ENCODE data around the gene SERPINA6. TPM values are rescaled to one million over a fixed set of nuclear protein-coding genes. Genes with fewer than 3 reads are reported as not detected.

Gene SERPINA6
- total RNA-seq, 3 donors from 2014 or later: 1.2 to 12.5 TPM; not detected in 1

- Histone ChIP-seq H3K27me3 (no peaks in the 10 kb centered on the region), H3K27ac (no peak overlapping the region), H3K9me3 (no peaks in the 10 kb centered on the region), H3K36me3 (no peaks in the 10 kb centered on the region), H3K4me1 (no peaks in the 10 kb centered on the region), H3K4me3 (no peak overlapping the region)
- TF ChIP-seq POLR2AphosphoS5 (IDR thresholded peaks at IDR 0.05): no peak
- intact Hi-C loops (cut with DNase I; ENCODE audit: low total_unique reads): no loop called here
- DNase-seq (ENCODE audit: low spot score in 2 of 2): no peak
Observed at GRCh38 chr14:94364037-94364436, 40.9 kb upstream of the SERPINA6 start.

GRCh38 chr14:94363151-94363624 is 40.1 kb upstream of the SERPINA6 start:
- Histone ChIP-seq H3K27me3 (no peaks in the 10 kb centered on the region), H3K27ac (no peak overlapping the region), H3K4me3 (no peak overlapping the region), H3K36me3 (no peaks in the 10 kb centered on the region), H3K9me3 (no peaks in the 10 kb centered on the region), H3K4me1 (no peaks in the 10 kb centered on the region)
- TF ChIP-seq CTCF (IDR thresholded peaks at IDR 0.05) (no peak), POLR2A (IDR thresholded peaks at IDR 0.05) (no peak), POLR2AphosphoS5 (IDR thresholded peaks at IDR 0.05) (no peak)
- no peak for DNase-seq (ENCODE audit: low spot score in 2 of 2)
- intact Hi-C loops (cut with DNase I; ENCODE audit: low total_unique reads): no loop called here

- Histone ChIP-seq H3K36me3 (no peaks in the 10 kb centered on the region), H3K9me3 (no peaks in the 10 kb centered on the region), H3K27me3 (no peaks in the 10 kb centered on the region), H3K4me1 (no peaks in the 10 kb centered on the region), H3K4me3 (no peak overlapping the region), H3K27ac (no peak overlapping the region)
- intact Hi-C loops (cut with DNase I; ENCODE audit: low total_unique reads): no loop called here
- no peak for DNase-seq (ENCODE audit: low spot score in 2 of 2)
- TF ChIP-seq POLR2AphosphoS5 (IDR thresholded peaks at IDR 0.05) (no peak), CTCF (IDR thresholded peaks at IDR 0.05) (no peak), POLR2A (IDR thresholded peaks at IDR 0.05) (no peak)
Observed at GRCh38 chr14:94362614-94363133, 39.5 kb upstream of the SERPINA6 start.

- DNase-seq (ENCODE audit: low spot score in 2 of 2): no peak
- intact Hi-C loops (cut with DNase I; ENCODE audit: low total_unique reads): no loop called here
- Histone ChIP-seq H3K36me3 (no peaks in the 10 kb centered on the region), H3K4me3 (no peak overlapping the region), H3K4me1 (no peaks in the 10 kb centered on the region), H3K9me3 (no peaks in the 10 kb centered on the region), H3K27ac (no peak overlapping the region), H3K27me3 (no peaks in the 10 kb centered on the region)
- TF ChIP-seq POLR2A (IDR thresholded peaks at IDR 0.05) (no peak), CTCF (IDR thresholded peaks at IDR 0.05) (no peak), POLR2AphosphoS5 (IDR thresholded peaks at IDR 0.05) (no peak)
Observed at GRCh38 chr14:94361682-94362081, 38.5 kb upstream of the SERPINA6 start.

- Histone ChIP-seq H3K4me3 (no peak overlapping the region), H3K9me3 (no peaks in the 10 kb centered on the region), H3K27me3 (no peaks in the 10 kb centered on the region), H3K27ac (no peak overlapping the region), H3K36me3 (no peaks in the 10 kb centered on the region), H3K4me1 (no peaks in the 10 kb centered on the region)
- no peak for TF ChIP-seq POLR2A (IDR thresholded peaks at IDR 0.05)
- TF ChIP-seq POLR2AphosphoS5 (IDR thresholded peaks at IDR 0.05): no peak
- no peak for TF ChIP-seq CTCF (IDR thresholded peaks at IDR 0.05)
- DNase-seq (ENCODE audit: low spot score in 2 of 2): no peak
- intact Hi-C loops (cut with DNase I; ENCODE audit: low total_unique reads): no loop called here
Observed at GRCh38 chr14:94360945-94361565, 37.9 kb upstream of the SERPINA6 start.

Measured in breast epithelium (tissue), 4 donors.